ENCODE data around the gene ADRA2B.
"Not testable (repeated sequence)": the region's sequence is repeated elsewhere in the genome, so short reads cannot be mapped to it uniquely, and the experiment has no call there.

ADRA2B gene

GRCh38 chr2:96150007-96150640, 33.8 kb upstream of the ADRA2B start:
- no peak for DNase-seq (ENCODE audit: low spot score)

DNA sequence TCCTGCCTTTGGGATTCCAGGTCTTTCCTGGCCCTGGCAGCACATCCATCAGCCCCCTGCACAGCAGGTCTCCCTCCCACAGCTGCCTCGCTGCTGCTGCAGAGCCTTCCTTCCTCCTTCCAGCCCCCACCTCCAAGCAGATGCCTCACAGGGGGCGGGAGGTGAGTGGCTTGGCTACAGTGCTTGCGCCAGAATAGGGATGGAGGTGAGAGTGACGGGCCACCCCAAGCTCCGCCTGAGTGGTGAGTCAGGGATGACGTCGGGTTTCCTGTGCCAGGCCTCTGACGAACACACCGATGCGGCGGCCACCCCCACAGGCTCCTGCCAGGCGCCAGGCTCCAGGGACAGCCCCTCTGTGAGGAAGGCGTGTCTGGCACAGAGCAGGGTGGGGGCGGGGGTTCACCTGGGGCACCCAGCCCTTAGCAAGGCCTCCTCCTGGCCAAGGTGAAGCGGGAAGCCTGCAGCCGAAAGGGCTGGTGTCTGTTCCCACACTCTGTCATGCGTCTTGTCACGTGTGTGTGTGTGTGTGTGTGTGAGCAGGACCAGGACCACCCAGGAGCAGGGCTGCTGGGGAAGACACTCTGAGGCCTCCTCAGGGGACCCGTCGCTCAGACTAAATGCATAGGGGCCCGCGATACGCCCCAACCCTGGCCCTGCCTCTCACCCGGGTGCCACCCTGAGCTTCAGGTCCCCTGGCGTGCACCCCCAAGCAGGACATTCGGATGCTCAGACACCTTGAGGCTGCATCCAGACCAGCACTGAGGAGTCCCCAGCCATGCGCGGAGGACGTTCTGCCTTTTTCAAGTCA, 32.2 kb upstream of the ADRA2B start:
- DNase-seq (ENCODE audit: low spot score) = peak; percentile 76

GRCh38 chr2:96147593-96148201, 31.3 kb upstream of the ADRA2B start:
- no peak for DNase-seq (ENCODE audit: low spot score)

DNA sequence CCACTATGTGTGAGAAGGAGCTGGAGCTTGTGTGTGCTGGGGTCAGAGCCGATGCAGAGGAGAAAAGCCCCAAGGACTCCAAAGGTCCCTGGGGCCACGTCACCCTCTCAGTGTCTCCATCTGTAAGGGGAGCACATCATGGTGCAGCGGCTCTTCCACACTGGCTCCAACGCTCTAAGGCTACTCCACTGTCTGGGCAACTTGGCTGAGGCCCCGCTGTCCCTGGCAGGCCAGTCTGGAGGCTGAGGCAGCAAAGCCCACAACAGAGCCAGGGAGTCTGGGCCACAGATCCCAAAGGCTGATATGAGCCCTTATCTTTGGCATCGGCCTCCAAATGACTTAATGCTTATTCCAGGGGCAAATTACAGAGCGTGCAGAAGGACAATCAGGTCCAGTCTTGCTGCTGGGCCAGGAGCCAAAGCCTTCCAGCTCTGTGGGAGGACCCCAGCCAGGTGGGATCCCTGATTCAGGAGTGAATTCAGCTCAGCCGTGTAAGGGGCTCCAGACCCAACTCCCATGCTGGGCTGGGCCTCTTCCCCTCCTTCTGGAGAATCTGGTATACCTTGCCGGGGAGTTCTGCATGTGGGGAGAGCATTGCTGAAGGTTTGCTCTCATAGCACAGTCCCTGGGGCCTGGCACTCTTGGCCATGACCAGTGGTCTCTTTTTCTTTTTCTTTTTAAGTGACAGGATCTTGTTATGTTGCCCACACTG, 30.7 kb upstream of the ADRA2B start:
- DNase-seq (ENCODE audit: low spot score) = no peak

DNA sequence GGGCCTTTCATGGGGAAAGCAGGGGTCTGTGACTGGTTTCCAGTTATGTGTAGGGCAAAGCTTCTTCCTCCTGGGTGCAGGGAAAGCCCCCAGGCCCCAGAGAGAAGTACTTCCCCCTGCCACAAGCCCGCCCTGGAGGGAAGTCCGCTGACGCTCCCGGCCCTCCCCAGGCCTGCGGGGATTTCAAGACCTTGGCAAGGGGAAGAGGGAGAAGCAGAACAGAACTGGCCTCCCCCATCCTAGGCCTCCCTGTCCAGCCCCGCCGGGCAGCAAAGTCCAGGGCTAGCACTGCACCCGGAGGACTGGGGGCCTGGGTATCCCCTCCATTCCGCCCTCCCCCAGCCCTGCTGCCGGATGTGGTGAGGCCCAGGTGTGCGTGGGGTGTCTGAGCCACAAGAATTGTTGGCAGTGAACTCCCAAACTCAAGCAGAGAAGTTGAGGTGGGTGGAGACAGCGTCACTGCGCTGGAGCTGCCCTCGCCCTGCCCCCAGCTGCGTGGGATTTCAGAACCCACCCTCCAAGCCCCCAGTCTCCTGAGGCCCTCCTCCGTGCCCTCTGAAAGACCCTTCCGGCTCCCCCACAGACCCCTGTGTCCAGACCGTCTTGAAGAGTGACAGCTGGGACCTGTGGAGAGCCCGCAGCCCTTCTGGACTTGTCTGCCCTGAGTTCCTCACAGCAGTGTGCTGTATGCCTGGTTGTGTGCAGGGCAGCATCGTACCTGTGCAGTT, 29.9 kb upstream of the ADRA2B start:
- DNase-seq (ENCODE audit: low spot score) = no peak

- DNase-seq (ENCODE audit: low spot score) = no peak
These were observed 29.4 kb upstream of the ADRA2B start for GRCh38 chr2:96145848-96146152.

- DNase-seq (ENCODE audit: low spot score) = peak; percentile 69
These were observed 28.9 kb upstream of the ADRA2B start, which contains the start of gene DUSP2 for GRCh38 chr2:96145036-96145847. DUSP2 (minus strand) TSS chr2:96145440; CDS start chr2:96145354, 86 bp downstream.

- DNase-seq (ENCODE audit: low spot score) = no peak
These were observed 28.2 kb upstream of the ADRA2B start for GRCh38 chr2:96144481-96145035.

DNA sequence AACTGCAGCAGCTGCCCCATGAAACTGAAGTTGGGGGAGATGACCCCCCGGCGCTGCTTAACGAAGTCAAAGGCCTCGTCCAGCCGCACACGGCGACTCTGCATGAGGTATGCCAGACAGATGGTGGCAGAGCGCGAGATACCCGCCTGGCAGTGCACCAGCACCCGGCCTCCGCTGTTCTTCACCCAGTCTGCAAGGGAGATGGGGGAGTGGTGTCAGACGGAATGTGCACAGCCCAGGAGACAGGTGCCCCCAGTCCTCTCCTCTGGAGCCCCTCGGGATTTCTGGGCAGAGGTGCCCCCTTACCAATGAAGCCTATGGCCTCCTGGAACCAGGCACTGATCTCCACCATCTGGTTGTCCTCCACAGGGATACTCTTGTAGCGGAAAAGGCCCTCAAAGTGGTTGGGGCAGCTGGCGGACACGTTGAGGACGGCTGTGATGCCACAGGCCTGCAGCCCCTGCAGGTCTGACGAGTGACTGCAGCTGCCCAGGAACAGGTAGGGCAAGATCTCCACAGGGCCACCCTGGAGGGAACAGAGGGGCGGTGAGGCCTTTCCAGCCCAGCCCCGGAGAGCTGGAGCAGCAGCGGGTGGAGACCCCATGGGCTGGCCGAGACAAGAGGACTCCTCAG, 27.6 kb upstream of the ADRA2B start:
- DNase-seq (ENCODE audit: low spot score) = no peak

GRCh38 chr2:96143231-96143847, 27.0 kb upstream of the ADRA2B start:
- DNase-seq (ENCODE audit: low spot score) = no peak

GRCh38 chr2:96142217-96143113, 26.1 kb upstream of the ADRA2B start:
- no peak for DNase-seq (ENCODE audit: low spot score)

DNA sequence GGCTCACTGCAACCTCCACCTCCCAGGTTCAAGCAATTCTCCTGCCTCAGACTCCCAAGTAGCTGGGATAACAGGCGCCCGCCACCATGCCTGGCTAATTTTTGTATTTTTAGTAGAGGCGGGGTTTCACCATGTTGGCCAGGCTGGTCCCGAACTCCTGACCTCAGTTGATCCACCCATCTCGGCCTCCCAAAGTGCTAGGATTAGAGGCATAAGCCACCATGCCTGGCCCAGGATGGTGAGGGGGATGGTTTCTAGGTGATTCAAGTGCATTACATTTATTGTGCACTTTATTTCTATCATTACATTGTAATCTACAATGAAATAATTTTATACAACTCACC, 25.2 kb upstream of the ADRA2B start:
- DNase-seq (ENCODE audit: low spot score) = not testable (repeated sequence)

DNA sequence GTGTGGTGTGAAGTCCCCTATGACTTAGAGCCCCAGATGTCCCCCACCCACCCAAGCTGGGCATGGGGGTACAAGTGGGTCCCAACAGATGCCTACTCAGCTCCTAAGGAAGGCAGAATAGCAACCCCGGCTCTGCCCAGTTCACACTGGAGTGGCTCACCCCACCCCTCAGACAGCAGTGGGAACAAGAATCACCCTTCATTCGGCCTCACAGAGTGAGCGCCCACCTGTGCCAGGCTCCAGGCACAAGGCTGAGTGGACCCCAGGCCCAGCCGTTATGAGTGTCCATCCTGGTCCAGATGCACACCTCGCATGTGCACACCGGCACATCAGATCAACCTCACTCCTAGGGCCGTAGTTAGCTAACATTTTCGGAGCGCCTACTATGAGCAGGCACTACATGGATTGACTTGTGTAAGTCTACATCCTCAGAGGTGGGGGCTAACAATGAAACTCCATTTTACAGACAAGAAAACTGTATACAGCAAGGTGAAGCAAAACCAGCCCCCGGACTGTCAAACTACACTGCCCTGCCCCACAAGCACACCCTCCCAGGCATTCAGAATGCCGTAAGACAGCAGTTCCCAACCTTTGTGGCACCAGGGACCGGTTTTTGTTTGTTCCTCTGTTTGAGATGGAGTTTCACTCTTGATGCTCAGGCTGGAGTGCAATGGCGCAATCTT, 24.7 kb upstream of the ADRA2B start:
- no peak for DNase-seq (ENCODE audit: low spot score)

GRCh38 chr2:96139181-96139758, 22.9 kb upstream of the ADRA2B start:
- DNase-seq (ENCODE audit: low spot score) = no peak

- no peak for DNase-seq (ENCODE audit: low spot score)
These were observed 22.1 kb upstream of the ADRA2B start, which contains the start of gene ASTL for GRCh38 chr2:96138179-96139145. ASTL (minus strand) TSS chr2:96138502; CDS start chr2:96138436, 66 bp downstream.

GRCh38 chr2:96137321-96138178, 21.2 kb upstream of the ADRA2B start:
- DNase-seq (ENCODE audit: low spot score) = no peak
